SJSA1 (cell line): ENCODE results near the gene TNS3. TPM values are rescaled to one million over a fixed set of nuclear protein-coding genes. Genes with fewer than 3 reads are reported as not detected.
"Not testable (repeated sequence)": the region's sequence is repeated elsewhere in the genome, so short reads cannot be mapped to it uniquely, and the experiment has no call there.

ENCODE experiments used
- DNase-seq, 2 experiments: peaks; one replicate each; pipeline ENCODE4 v3.0.0-alpha.2; 2015 to 2020; ENCODE audit warnings: low spot score in 2 of 2, low read depth in 1 of 2
- H3K27ac ChIP-seq: fragments of 250-450 bp; sonication (Bioruptor Pico); 2 replicates; pipeline ENCODE4 v1.5.1; 2020; ENCODE audit warnings: mild to moderate bottlenecking, moderate library complexity
- H3K27me3 ChIP-seq: fragments of 250-450 bp; sonication (Bioruptor Pico); replicated peaks from 2 replicates; pipeline ENCODE4 v1.5.1; 2020; ENCODE audit warnings: mild to moderate bottlenecking, moderate library complexity
- H3K36me3 ChIP-seq: fragments of 250-450 bp; sonication (Bioruptor Pico); 2 replicates; pipeline ENCODE4 v1.5.1; 2020; ENCODE audit warnings: mild to moderate bottlenecking
- H3K4me1 ChIP-seq: fragments of 250-450 bp; sonication (Bioruptor Pico); replicated peaks from 2 replicates; pipeline ENCODE4 v1.6.1; 2021; ENCODE audit warnings: mild to moderate bottlenecking
- H3K4me3 ChIP-seq: fragments of 250-450 bp; sonication (Bioruptor Pico); 2 replicates; pipeline ENCODE4 v1.5.1; 2020; ENCODE audit warnings: mild to moderate bottlenecking
- H3K9me3 ChIP-seq: fragments of 250-450 bp; sonication (Bioruptor Pico); replicated peaks from 2 replicates; pipeline ENCODE4 v1.5.1; 2020; ENCODE audit warnings: mild to moderate bottlenecking
- total RNA-seq: library from RNA; depleted of rRNA; stranded (reverse); fragments of >200 nt; shearing (Covaris generic); gene quantifications from 2 replicates; pipeline ENCODE4 v1.2.3, GENCODE V29; 2014

The TNS3 gene
- total RNA-seq, 1 experiment from 2014 or later = 92.5 TPM

- 0 out of 2 replicates have a peak, but pooled peaks cover 4% of the 10 kb centered on the region for H3K36me3 ChIP-seq
- H3K27me3 ChIP-seq = no peaks in the 10 kb centered on the region
- H3K4me1 ChIP-seq = peaks cover 18% of the 10 kb centered on the region
- H3K9me3 ChIP-seq = no peaks in the 10 kb centered on the region
- no peak overlapping the region for H3K27ac ChIP-seq
- DNase-seq = no peak
- H3K4me3 ChIP-seq = no peak overlapping the region
These were observed 319.0 kb downstream of the TNS3 start for GRCh38 chr7:47262881-47263280.

- H3K27me3 ChIP-seq, H3K4me3 ChIP-seq, DNase-seq, H3K9me3 ChIP-seq, H3K27ac ChIP-seq, H3K36me3 ChIP-seq: not testable (repeated sequence)
- peaks cover 18% of the 10 kb centered on the region for H3K4me1 ChIP-seq
These were observed 319.8 kb downstream of the TNS3 start for GRCh38 chr7:47262160-47262559.

- H3K36me3 ChIP-seq = 0 out of 2 replicates have a peak, but pooled peaks cover 4% of the 10 kb centered on the region
- peaks cover 12% of the 10 kb centered on the region for H3K4me1 ChIP-seq
- no peak overlapping the region for H3K4me3 ChIP-seq
- no peaks in the 10 kb centered on the region for H3K9me3 ChIP-seq
- DNase-seq = no peak
- H3K27me3 ChIP-seq = no peaks in the 10 kb centered on the region
- no peak overlapping the region for H3K27ac ChIP-seq
These were observed 321.6 kb downstream of the TNS3 start for GRCh38 chr7:47260270-47260669.

- Histone ChIP-seq H3K27ac (no peak overlapping the region), H3K4me3 (no peak overlapping the region), H3K27me3 (no peaks in the 10 kb centered on the region), H3K36me3 (0 out of 2 replicates have a peak, but pooled peaks cover 4% of the 10 kb centered on the region), H3K4me1 (peaks cover 14% of the 10 kb centered on the region), H3K9me3 (no peaks in the 10 kb centered on the region)
- DNase-seq = no peak
These were observed 322.2 kb downstream of the TNS3 start for GRCh38 chr7:47259682-47260081.

- Histone ChIP-seq H3K36me3 (0 out of 2 replicates have a peak, but pooled peaks cover 4% of the 10 kb centered on the region), H3K4me3 (no peak overlapping the region), H3K27me3 (no peaks in the 10 kb centered on the region), H3K4me1 (peaks cover 15% of the 10 kb centered on the region), H3K27ac (no peak overlapping the region), H3K9me3 (no peaks in the 10 kb centered on the region)
- no peak for DNase-seq
These were observed 323.1 kb downstream of the TNS3 start for GRCh38 chr7:47258798-47259197.

GRCh38 chr7:47256016-47256415, 325.9 kb downstream of the TNS3 start:
- no peaks in the 10 kb centered on the region for H3K9me3 ChIP-seq
- H3K27ac ChIP-seq = no peak overlapping the region
- 0 out of 2 replicates have a peak, but pooled peaks cover 4% of the 10 kb centered on the region for H3K36me3 ChIP-seq
- H3K4me3 ChIP-seq = no peak overlapping the region
- no peaks in the 10 kb centered on the region for H3K27me3 ChIP-seq
- no peak for DNase-seq
- H3K4me1 ChIP-seq = peaks cover 17% of the 10 kb centered on the region

- DNase-seq = no peak
- H3K36me3 ChIP-seq = 0 out of 2 replicates have a peak, but pooled peaks cover 4% of the 10 kb centered on the region
- H3K4me1 ChIP-seq = peaks cover 17% of the 10 kb centered on the region
- H3K9me3 ChIP-seq = no peaks in the 10 kb centered on the region
- no peak overlapping the region for H3K4me3 ChIP-seq
- no peaks in the 10 kb centered on the region for H3K27me3 ChIP-seq
- no peak overlapping the region for H3K27ac ChIP-seq
These were observed 326.5 kb downstream of the TNS3 start for GRCh38 chr7:47255441-47255840.

GRCh38 chr7:47255007-47255406, 326.9 kb downstream of the TNS3 start:
- DNase-seq = no peak
- H3K36me3 ChIP-seq = 0 out of 2 replicates have a peak, but pooled peaks cover under 1% of the 10 kb centered on the region

GRCh38 chr7:47254081-47254977, 327.6 kb downstream of the TNS3 start:
- Histone ChIP-seq H3K36me3 (no peaks in the 10 kb centered on the region), H3K27me3 (no peaks in the 10 kb centered on the region), H3K27ac (peak overlapping the region; percentile 42), H3K9me3 (no peaks in the 10 kb centered on the region), H3K4me3 (peak overlapping the region; percentile 44), H3K4me1 (peaks cover 17% of the 10 kb centered on the region)
- peak; percentile 72 to 78 for DNase-seq

More at GRCh38 chr7:47255007-47255406, 326.9 kb downstream of the TNS3 start:
- Histone ChIP-seq H3K9me3 (no peaks in the 10 kb centered on the region), H3K27ac (no peak overlapping the region), H3K4me3 (no peak overlapping the region), H3K4me1 (peaks cover 17% of the 10 kb centered on the region), H3K27me3 (no peaks in the 10 kb centered on the region)

- peak; percentile 69 to 71 for DNase-seq
- no peaks in the 10 kb centered on the region for H3K9me3 ChIP-seq
- H3K27me3 ChIP-seq = no peaks in the 10 kb centered on the region
- H3K36me3 ChIP-seq = no peaks in the 10 kb centered on the region
- peak overlapping the region; percentile 44 for H3K4me3 ChIP-seq
- H3K4me1 ChIP-seq = peaks cover 17% of the 10 kb centered on the region
- peak overlapping the region; percentile 42 for H3K27ac ChIP-seq
These were observed 328.2 kb downstream of the TNS3 start for GRCh38 chr7:47253650-47254080.

- peaks cover 17% of the 10 kb centered on the region for H3K4me1 ChIP-seq
- DNase-seq = no peak
- H3K9me3 ChIP-seq = no peaks in the 10 kb centered on the region
- no peaks in the 10 kb centered on the region for H3K36me3 ChIP-seq
- no peaks in the 10 kb centered on the region for H3K27me3 ChIP-seq
- H3K27ac ChIP-seq = no peak overlapping the region
- H3K4me3 ChIP-seq = no peak overlapping the region
These were observed 329.2 kb downstream of the TNS3 start for GRCh38 chr7:47252675-47253074.

- no peaks in the 10 kb centered on the region for H3K27me3 ChIP-seq
- H3K4me1 ChIP-seq = peaks cover 11% of the 10 kb centered on the region
- H3K4me3 ChIP-seq = no peak overlapping the region
- no peaks in the 10 kb centered on the region for H3K36me3 ChIP-seq
- H3K27ac ChIP-seq = no peak overlapping the region
- no peaks in the 10 kb centered on the region for H3K9me3 ChIP-seq
- no peak for DNase-seq
These were observed 332.6 kb downstream of the TNS3 start for GRCh38 chr7:47249361-47249760.

- Histone ChIP-seq H3K4me3 (no peak overlapping the region), H3K27me3 (no peaks in the 10 kb centered on the region), H3K36me3 (no peaks in the 10 kb centered on the region), H3K4me1 (peaks cover 6% of the 10 kb centered on the region), H3K27ac (no peak overlapping the region), H3K9me3 (no peaks in the 10 kb centered on the region)
- no peak for DNase-seq
These were observed 333.1 kb downstream of the TNS3 start for GRCh38 chr7:47248797-47249196.

GRCh38 chr7:47247132-47247531, 334.8 kb downstream of the TNS3 start:
- no peak overlapping the region for H3K4me3 ChIP-seq

More at GRCh38 chr7:47247132-47247531, 334.8 kb downstream of the TNS3 start:
- Histone ChIP-seq H3K27me3 (no peaks in the 10 kb centered on the region), H3K36me3 (no peaks in the 10 kb centered on the region), H3K27ac (no peak overlapping the region), H3K4me1 (no peaks in the 10 kb centered on the region), H3K9me3 (no peaks in the 10 kb centered on the region)
- DNase-seq = no peak
